GM12874 (cell line): ENCODE results near the gene SLC9C1.

Experiments used
- TF ChIP-seq, protein P1 (sequence below): IDR thresholded peaks from 2 replicates; pipeline ENCODE4 v1.5.1; 2011; ENCODE audit warnings: low read depth, mild to moderate bottlenecking, control low read depth, low read length, moderate library complexity; ENCODE audit not compliant: insufficient read depth

SLC9C1 gene

GRCh38 chr3:112304611-112305010 lies 10.6 kb upstream of the SLC9C1 start:
- TF ChIP-seq, protein P1, sequence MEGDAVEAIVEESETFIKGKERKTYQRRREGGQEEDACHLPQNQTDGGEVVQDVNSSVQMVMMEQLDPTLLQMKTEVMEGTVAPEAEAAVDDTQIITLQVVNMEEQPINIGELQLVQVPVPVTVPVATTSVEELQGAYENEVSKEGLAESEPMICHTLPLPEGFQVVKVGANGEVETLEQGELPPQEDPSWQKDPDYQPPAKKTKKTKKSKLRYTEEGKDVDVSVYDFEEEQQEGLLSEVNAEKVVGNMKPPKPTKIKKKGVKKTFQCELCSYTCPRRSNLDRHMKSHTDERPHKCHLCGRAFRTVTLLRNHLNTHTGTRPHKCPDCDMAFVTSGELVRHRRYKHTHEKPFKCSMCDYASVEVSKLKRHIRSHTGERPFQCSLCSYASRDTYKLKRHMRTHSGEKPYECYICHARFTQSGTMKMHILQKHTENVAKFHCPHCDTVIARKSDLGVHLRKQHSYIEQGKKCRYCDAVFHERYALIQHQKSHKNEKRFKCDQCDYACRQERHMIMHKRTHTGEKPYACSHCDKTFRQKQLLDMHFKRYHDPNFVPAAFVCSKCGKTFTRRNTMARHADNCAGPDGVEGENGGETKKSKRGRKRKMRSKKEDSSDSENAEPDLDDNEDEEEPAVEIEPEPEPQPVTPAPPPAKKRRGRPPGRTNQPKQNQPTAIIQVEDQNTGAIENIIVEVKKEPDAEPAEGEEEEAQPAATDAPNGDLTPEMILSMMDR, result no peak

- TF ChIP-seq, protein P1, result no peak
These were observed 9.8 kb upstream of the SLC9C1 start for GRCh38 chr3:112303764-112304325.

DNA sequence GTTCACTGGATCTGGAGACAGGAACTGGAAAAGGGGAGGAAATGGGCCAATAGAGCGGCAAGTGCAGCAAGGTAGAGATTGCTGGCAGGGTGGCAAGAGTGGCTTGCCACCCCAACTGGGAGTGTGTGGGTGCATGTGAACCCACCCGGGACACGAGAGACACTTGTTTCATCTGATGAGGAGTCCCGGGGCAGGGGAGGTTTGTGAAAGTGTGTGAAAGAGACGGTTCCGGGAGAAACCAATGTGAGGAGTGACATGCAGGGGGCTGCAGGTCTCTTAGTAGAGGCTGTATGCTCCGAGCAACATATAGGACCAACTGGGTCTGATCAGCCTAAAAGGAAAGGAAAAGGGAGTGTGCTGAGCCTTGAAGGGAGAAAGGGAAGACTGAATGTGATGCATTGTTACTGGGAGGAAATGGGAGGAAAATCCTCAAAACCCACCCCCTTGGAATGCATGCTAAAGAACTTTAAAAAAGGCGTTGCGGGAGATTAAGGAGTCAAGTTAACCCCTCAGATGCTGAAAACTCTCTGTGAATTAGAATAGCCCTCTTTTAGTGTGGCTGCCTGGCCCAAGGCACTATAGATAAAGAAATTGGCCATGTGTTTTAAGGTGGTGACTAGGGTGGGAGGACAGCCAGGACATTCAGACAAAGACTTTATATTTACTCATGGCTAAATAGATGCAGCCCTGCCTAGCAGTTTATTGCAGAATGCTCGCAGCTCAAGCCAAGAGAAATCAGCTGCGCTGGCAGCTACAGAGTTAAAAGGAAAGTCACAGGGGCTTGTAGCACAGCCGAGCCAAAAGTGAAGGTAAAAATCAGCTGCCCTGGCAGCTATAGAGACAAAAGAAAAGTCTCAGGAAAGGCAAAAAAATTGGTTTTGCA lies 9.1 kb upstream of the SLC9C1 start:
- TF ChIP-seq, protein P1, result no peak

- TF ChIP-seq, protein P1, result no peak
These were observed 8.3 kb upstream of the SLC9C1 start for GRCh38 chr3:112302150-112302830.

DNA sequence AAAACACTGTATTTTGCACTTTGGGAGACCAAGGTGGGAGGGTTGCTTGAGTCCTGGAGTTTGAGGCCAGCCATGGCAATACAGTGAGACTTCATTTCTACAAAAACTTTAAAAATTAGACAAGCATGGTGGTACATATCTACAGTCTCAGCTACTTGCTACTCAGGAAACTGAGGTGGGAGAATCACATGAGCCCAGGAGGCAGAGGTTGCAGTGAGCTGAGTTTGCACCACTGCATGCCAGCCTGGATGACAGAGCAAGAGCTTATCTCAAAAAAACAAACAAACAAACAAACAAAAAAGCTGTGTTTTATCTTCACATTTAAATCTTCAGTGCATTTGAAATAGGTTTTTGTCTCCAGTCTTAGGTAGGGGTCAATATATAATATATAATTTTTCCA lies 4.8 kb upstream of the SLC9C1 start:
- TF ChIP-seq, protein P1, result no peak

- TF ChIP-seq, protein P1, result no peak
These were observed 3.7 kb upstream of the SLC9C1 start for GRCh38 chr3:112297714-112298113.

DNA sequence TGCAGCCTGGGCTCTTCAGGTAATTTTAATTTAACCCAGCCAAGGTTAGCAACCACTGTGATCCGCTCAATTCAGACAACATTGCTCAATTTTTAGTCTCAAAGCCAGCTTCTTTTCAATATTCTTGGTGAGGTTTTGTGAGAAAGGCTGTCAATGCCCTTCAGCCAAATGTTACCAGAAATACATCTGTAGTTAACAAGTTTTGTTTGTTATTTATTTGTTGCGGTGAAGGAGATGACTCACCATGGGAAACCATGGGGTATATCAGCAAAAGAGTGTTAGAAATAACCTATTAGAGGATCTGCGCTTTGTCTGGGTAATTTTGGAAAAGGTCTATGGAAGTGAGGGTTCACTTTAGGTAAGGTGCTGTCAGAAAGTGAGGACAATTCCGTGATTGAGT lies 5.0 kb downstream of the SLC9C1 start:
- TF ChIP-seq, protein P1, result no peak
